GM12874 (cell line): ENCODE results near the gene KIF5B.

ENCODE experiments used
- CTCF ChIP-seq: IDR thresholded peaks from 2 replicates; pipeline ENCODE4 v1.5.1; 2011; ENCODE audit warnings: low read depth, mild to moderate bottlenecking, control low read depth, low read length, moderate library complexity; ENCODE audit not compliant: insufficient read depth

Gene KIF5B

DNA sequence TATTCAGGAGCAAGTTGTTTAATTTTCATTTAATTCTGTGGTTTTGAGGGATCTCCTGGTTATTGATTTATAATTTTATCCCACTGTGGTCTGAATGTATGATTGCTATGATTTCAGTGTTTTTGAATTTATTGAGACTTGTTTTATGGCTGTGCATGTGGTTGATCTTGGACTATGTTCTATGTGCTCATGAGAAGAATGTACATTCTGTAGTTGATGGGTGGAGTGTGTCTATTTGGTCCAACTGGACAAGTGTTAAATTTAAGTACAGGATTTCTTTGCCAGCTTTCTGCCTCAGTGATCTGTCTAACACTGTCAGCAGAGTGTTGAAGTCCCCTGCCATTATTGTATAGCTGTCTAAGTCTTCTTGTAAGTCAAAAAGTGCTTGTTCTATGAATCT, 34.8 kb upstream of the KIF5B start:
- no peak for TF ChIP-seq CTCF

DNA sequence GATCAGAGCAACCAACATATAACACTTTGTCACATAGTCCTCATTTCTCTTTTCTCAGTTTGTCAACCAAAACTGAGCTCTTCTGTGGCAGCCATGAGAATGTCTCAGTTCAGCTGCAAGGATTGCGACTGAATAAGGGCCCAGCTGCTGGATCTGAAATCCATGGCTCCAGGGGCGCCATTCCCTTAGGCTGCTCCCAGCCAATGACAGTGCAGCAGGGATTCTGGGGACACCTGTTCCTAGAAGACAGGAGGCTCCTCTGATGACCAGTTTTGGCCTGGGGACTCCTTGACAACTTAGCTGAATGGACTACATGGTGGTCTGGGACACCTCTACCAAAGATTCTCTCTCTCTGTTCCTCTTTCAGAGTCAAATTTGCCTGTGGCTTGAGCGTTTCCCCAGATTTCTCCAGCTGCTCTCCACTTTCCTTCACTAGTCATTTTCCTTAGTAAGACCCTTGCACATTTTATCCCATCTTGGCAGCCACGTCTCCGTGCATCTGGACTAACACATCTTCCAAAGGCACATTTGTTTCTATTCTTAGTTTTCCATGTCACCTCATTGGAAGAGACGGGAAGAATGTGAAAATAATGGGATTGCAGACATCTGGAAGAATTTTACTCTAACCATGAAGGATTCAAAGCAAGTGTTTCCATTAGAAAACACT, 28.1 kb upstream of the KIF5B start:
- no peak for TF ChIP-seq CTCF

DNA sequence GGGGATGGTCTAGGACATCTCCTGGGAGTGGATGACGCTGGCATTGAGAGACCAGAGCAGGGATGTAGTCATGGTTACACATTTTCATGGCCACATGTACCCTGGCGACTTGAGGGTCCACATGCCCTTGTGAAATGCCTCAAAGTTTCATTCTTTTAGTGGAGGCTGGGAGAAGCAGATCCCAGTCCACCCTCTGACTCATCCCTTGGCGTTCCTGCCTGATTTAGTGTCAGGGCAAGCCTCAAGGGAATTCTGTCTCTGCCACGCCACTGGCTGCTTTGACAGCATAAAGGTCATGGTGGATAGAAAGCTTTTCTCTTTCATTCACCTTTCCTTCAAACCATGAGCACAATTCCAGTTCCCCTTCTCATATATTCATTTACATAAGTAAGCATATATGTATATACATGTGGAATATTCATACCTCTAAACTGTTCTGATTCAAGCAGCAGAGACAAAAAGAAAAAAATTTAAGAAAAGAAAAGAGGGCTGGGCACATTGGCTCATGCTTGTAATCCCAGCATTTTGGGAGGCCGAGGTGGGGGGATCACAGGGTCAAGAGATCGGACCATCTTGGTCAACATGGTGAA, 21.8 kb upstream of the KIF5B start:
- TF ChIP-seq CTCF: no peak

DNA sequence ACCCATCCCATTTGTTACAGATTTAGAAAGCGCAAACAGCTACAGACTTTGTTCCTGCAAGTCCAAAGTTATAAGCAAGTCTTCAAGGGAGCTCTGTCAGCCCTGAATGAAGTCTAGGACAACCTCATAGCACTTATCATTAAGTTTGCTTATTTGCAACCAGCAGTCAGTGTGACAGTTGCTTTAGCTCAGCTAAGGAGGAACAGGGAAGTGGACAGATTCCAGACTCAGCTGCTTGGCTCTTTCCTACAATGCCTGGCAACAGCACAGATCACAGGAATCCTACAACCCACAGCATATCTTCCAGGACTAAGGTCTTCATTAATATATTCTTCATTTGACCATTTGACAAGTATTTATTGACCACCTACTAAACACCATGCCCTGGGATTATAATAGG, 17.4 kb upstream of the KIF5B start:
- TF ChIP-seq CTCF: no peak

GRCh38 chr10:32073128-32073527, 16.9 kb upstream of the KIF5B start:
- no peak for TF ChIP-seq CTCF

DNA sequence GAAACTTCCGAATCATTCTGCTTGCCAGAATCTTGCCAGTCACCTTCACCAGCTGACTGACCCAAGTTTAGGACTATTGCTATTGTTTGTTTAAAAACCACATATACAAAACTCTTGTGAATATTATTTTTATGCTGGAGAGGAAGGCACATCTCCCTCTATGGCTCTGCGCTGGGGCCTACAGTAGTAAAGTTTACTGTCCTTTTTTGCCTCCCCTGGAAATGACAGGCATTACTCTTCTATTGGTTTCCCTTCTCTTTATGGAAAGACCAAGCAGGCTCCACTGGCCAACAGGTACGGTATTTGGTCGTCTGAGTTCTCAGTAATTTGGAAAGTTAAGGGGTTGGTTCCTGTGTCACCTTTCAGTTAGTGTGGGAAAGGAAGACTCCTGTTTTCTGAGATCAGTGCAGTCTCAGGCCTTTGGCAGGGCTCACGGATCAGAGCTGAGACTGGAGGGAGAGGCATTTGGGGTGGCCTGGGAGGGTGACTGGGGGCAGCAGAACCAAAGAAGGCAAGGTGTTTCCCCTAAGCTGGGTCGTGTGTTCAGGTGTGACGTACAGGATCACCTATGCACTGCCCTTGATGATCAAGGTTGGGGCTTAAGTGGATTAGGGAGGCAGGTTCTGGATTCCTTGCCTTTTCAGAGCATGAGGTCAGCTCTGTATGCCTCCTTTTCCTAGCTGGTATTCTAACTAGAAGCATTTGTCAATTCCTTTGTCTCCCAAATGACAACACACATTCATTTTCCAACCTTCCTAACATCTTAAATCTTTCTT, 16.0 kb upstream of the KIF5B start:
- no peak for TF ChIP-seq CTCF

GRCh38 chr10:32070645-32071044, 14.4 kb upstream of the KIF5B start:
- no peak for TF ChIP-seq CTCF
